CD14-positive monocyte (primary cell): ENCODE data around the gene GNB3. TPM values are rescaled to one million over a fixed set of nuclear protein-coding genes. Genes with fewer than 3 reads are reported as not detected.

ENCODE experiments used
- DNase-seq, 3 donors: peaks; one replicate each; pipeline ENCODE4 v3.0.0-alpha.2; 2011 to 2022
- H2AFZ ChIP-seq: 2 replicates; pipeline ENCODE4 v1.6.0; 2012; ENCODE audit warnings: mild to moderate bottlenecking, low read depth, low read length, inconsistent platforms; ENCODE audit not compliant: insufficient read depth, poor library complexity, severe bottlenecking
- H3K27ac ChIP-seq, 2 donors: 1 replicate in 1 of 2; 2 replicates in 1 of 2; pipeline ENCODE4 v1.5.1; 2012 to 2013; ENCODE audit warnings: low read length in 2 of 2, control low read depth in 1 of 2, inconsistent platforms in 1 of 2, low read depth in 1 of 2, mild to moderate bottlenecking in 1 of 2
- H3K27me3 ChIP-seq, 2 donors: one replicate each; pipeline versions ENCODE4 v1.6.0 to v1.6.1; 2011 to 2013; ENCODE audit warnings: low read length in 2 of 2; ENCODE audit not compliant: control insufficient read depth in 2 of 2, insufficient read depth in 2 of 2
- H3K36me3 ChIP-seq, 2 donors: replicated peaks in 1 of 2; 1 replicate in 1 of 2; 2 replicates in 1 of 2; pipeline versions ENCODE4 v1.5.1 to v1.6.1; 2012 to 2013; ENCODE audit warnings: low read length in 2 of 2, control low read depth in 1 of 2, inconsistent platforms in 1 of 2, mild to moderate bottlenecking in 1 of 2; ENCODE audit not compliant: insufficient read depth in 2 of 2, control insufficient read depth in 1 of 2
- H3K4me1 ChIP-seq, 2 donors: 1 replicate in 1 of 2; 2 replicates in 1 of 2; pipeline versions ENCODE4 v1.5.1 to v1.6.1; 2012 to 2013; ENCODE audit warnings: low read length in 2 of 2, control low read depth in 1 of 2, inconsistent platforms in 1 of 2, mild to moderate bottlenecking in 1 of 2, moderate library complexity in 1 of 2; ENCODE audit not compliant: insufficient read depth in 2 of 2, control insufficient read depth in 1 of 2
- H3K4me2 ChIP-seq: replicated peaks from 2 replicates; pipeline ENCODE3; 2012; ENCODE audit warnings: low read length, moderate library complexity, mild to moderate bottlenecking; ENCODE audit not compliant: poor library complexity, severe bottlenecking; ENCODE audit errors: extremely low read depth
- H3K4me3 ChIP-seq, 3 experiments: fragments of 200-600 bp in 1 of 3; sonication (generic) in 1 of 3; replicated peaks in 1 of 3; 1 replicate in 2 of 3; 2 replicates in 1 of 3; pipeline ENCODE4 v1.5.1; 2011 to 2013; ENCODE audit warnings: low read length in 3 of 3, mild to moderate bottlenecking in 3 of 3, control low read depth in 2 of 3, low read depth in 2 of 3, inconsistent platforms in 1 of 3, moderate library complexity in 1 of 3
- H3K79me2 ChIP-seq: 2 replicates; pipeline ENCODE4 v1.6.0; 2012; ENCODE audit warnings: mild to moderate bottlenecking, control low read depth, inconsistent platforms, low read length, moderate library complexity; ENCODE audit not compliant: insufficient read depth
- H3K9ac ChIP-seq: 2 replicates; pipeline ENCODE4 v1.6.0; 2017; ENCODE audit warnings: low read length, mild to moderate bottlenecking; ENCODE audit not compliant: insufficient read depth, poor library complexity, severe bottlenecking
- H3K9me3 ChIP-seq, 2 donors: replicated peaks in 1 of 2; 1 replicate in 1 of 2; 2 replicates in 1 of 2; pipeline versions ENCODE4 v1.5.1 to v1.6.1; 2012 to 2013; ENCODE audit warnings: low read length in 2 of 2, control low read depth in 1 of 2; ENCODE audit not compliant: control insufficient read depth in 1 of 2, insufficient read depth in 1 of 2
- H4K20me1 ChIP-seq: 2 replicates; pipeline ENCODE4 v1.6.0; 2012; ENCODE audit warnings: mild to moderate bottlenecking, low read length, control low read depth, moderate library complexity; ENCODE audit not compliant: insufficient read depth
- H3K27ac Mint-ChIP-seq, 7 donors: one replicate each; pipeline ENCODE4 v1.8.0; 2020; ENCODE audit warnings: mild to moderate bottlenecking in 7 of 7, mixed read lengths in 7 of 7, moderate library complexity in 6 of 7, inconsistent platforms in 2 of 7
- H3K27me3 Mint-ChIP-seq, 3 donors: one replicate each; pipeline ENCODE4 v1.8.0; 2021 to 2022; ENCODE audit warnings: low read depth in 3 of 3, mild to moderate bottlenecking in 3 of 3, mixed read lengths in 3 of 3, moderate library complexity in 3 of 3, inconsistent platforms in 1 of 3
- H3K36me3 Mint-ChIP-seq, 2 donors: one replicate each; pipeline ENCODE4 v1.8.0; 2020; ENCODE audit warnings: mixed read lengths in 2 of 2, inconsistent platforms in 1 of 2, mild to moderate bottlenecking in 1 of 2
- H3K4me1 Mint-ChIP-seq: one replicate; pipeline ENCODE4 v1.8.0; 2020; ENCODE audit warnings: mild to moderate bottlenecking, mixed read lengths
- H3K4me3 Mint-ChIP-seq, 2 donors: one replicate each; pipeline ENCODE4 v1.8.0; 2020; ENCODE audit warnings: mild to moderate bottlenecking in 2 of 2, mixed read lengths in 2 of 2, moderate library complexity in 1 of 2
- H3K9me3 Mint-ChIP-seq, 7 donors: one replicate each; pipeline ENCODE4 v1.8.0; 2020 to 2022; ENCODE audit warnings: mixed read lengths in 7 of 7, mild to moderate bottlenecking in 6 of 7, moderate library complexity in 6 of 7, inconsistent platforms in 2 of 7
- WGBS: methylation state at CpG from one replicate; pipeline ENCODE4 v1.1.5; 2013; ENCODE audit warnings: missing lambda C conversion rate; ENCODE audit not compliant: insufficient coverage; 5-methylcytosine and 5-hydroxymethylcytosine counted together
- intact Hi-C, 2 donors: fragments of 100-400 bp; cut with micrococcal nuclease; formaldehyde crosslinking; loops; one replicate each; pipeline versions ENCODE4 v1.15.0 to v1.15.1; 2023
- polyA plus RNA-seq, 3 donors: library from polyadenylated mRNA; depleted of rRNA in 1 of 3; unstranded in 2 of 3; stranded (reverse) in 1 of 3; fragments of 300-500 nt in 2 of 3; fragments of >200 nt in 1 of 3; fragmentation: Illumina TruSeq in 2 of 3; gene quantifications; 1 replicate in 2 of 3; 2 replicates in 1 of 3; pipeline ENCODE4 v1.2.3, GENCODE V29; 2012 to 2021
- TF ChIP-seq, protein P1 (sequence below): fragments of 200-600 bp; IDR thresholded peaks from one replicate; pipeline ENCODE4 v1.8.0; 2022; ENCODE audit warnings: antibody characterized with exemption, mild to moderate bottlenecking

GNB3 gene
- polyA plus RNA-seq, 3 donors, result 0.31 TPM; not detected in 2

- H3K27me3 Mint-ChIP-seq, result no peaks in the 10 kb centered on the region
- H3K4me3 Mint-ChIP-seq, result no peak overlapping the region
- Histone ChIP-seq H3K4me1 (peaks cover 20 to 25% of the 10 kb centered on the region in 2 donors), H3K9me3 (no peaks in the 10 kb centered on the region), H4K20me1 (peaks cover 9% of the 10 kb centered on the region), H3K27ac (no peak overlapping the region), H3K4me2 (no peak overlapping the region), H3K27me3 (no peaks in the 10 kb centered on the region), H3K36me3 (peaks cover 50 to 57% of the 10 kb centered on the region in 2 donors), H3K79me2 (peaks cover 33% of the 10 kb centered on the region), H2AFZ (no peak overlapping the region), H3K9ac (no peak overlapping the region), H3K4me3 (no peak overlapping the region)
- peaks cover 19% of the 10 kb centered on the region for H3K4me1 Mint-ChIP-seq
- intact Hi-C loops, result loop anchor here in 1 of 2 donors (5.0 to 10.0 kb wide), 2 partner anchors 49 to 117 kb away; partner anchors contain the start of genes EMG1, LRRC23 and PHB2
- H3K36me3 Mint-ChIP-seq, result peaks cover 56% of the 10 kb centered on the region in 2 donors
- TF ChIP-seq, protein P1, sequence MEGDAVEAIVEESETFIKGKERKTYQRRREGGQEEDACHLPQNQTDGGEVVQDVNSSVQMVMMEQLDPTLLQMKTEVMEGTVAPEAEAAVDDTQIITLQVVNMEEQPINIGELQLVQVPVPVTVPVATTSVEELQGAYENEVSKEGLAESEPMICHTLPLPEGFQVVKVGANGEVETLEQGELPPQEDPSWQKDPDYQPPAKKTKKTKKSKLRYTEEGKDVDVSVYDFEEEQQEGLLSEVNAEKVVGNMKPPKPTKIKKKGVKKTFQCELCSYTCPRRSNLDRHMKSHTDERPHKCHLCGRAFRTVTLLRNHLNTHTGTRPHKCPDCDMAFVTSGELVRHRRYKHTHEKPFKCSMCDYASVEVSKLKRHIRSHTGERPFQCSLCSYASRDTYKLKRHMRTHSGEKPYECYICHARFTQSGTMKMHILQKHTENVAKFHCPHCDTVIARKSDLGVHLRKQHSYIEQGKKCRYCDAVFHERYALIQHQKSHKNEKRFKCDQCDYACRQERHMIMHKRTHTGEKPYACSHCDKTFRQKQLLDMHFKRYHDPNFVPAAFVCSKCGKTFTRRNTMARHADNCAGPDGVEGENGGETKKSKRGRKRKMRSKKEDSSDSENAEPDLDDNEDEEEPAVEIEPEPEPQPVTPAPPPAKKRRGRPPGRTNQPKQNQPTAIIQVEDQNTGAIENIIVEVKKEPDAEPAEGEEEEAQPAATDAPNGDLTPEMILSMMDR, result no peak
- H3K9me3 Mint-ChIP-seq, result peaks cover 0 to 1% (median 0%) of the 10 kb centered on the region in 7 donors
- DNase-seq, result no peak
- no peak overlapping the region for H3K27ac Mint-ChIP-seq
- 96% methylated on average over 12 of the region's 14 CpGs for WGBS
Observed at GRCh38 chr12:6855322-6855721, 14.6 kb downstream of the GNB3 start.

DNA sequence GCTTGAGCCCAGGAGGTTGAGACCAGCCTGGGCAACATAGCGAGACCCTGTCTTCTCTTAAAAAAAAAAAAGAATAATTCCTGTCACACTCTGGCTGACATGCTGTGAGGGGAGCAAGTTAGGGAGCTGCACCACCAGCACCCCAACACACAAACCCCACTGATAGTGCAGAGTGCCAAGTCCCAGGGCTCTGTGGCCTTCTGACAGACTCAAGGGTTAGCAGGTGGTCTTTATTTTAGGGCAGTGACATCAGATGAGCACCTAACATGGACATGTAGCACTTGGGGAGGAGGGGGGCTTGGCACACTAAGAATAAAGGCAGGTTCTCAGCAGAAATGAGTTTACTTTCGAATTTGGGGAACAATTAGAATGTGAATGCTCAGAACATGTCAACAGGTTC, 18.1 kb downstream of the GNB3 start:
- Histone ChIP-seq H3K27ac (no peak overlapping the region), H3K9ac (no peak overlapping the region), H3K27me3 (no peaks in the 10 kb centered on the region), H3K4me3 (no peak overlapping the region), H3K9me3 (no peaks in the 10 kb centered on the region), H3K4me2 (no peak overlapping the region), H2AFZ (no peak overlapping the region), H4K20me1 (peaks cover 9% of the 10 kb centered on the region), H3K36me3 (peaks cover 84 to 91% of the 10 kb centered on the region in 2 donors), H3K79me2 (peaks cover 14% of the 10 kb centered on the region), H3K4me1 (no peaks in the 10 kb centered on the region)
- H3K27me3 Mint-ChIP-seq, result peaks cover 0 to 3% (median 0%) of the 10 kb centered on the region in 3 donors
- 100% methylated on average over 1 of the region's 2 CpGs for WGBS
- no peak overlapping the region for H3K4me3 Mint-ChIP-seq
- H3K36me3 Mint-ChIP-seq, result peaks cover 87 to 90% of the 10 kb centered on the region in 2 donors
- DNase-seq, result no peak
- peaks cover 3% of the 10 kb centered on the region for H3K4me1 Mint-ChIP-seq
- TF ChIP-seq, protein P1, result no peak
- intact Hi-C loops, result loop anchor here in 1 of 2 donors (5.0 to 10.0 kb wide), 2 partner anchors 46 to 114 kb away; partner anchors contain the start of genes EMG1, LRRC23 and PHB2
- peaks cover 0 to 1% (median 0%) of the 10 kb centered on the region in 7 donors for H3K9me3 Mint-ChIP-seq
- H3K27ac Mint-ChIP-seq, result no peak overlapping the region
